T-helper 9 cell (primary cell): ENCODE measurements around the gene GRPR.
"Not testable (repeated sequence)": the region's sequence is repeated elsewhere in the genome, so short reads cannot be mapped to it uniquely, and the experiment has no call there.

Source experiments
- DNase-seq: peaks from one replicate; pipeline ENCODE4 v3.0.0-alpha.2; 2020

Gene GRPR

DNA sequence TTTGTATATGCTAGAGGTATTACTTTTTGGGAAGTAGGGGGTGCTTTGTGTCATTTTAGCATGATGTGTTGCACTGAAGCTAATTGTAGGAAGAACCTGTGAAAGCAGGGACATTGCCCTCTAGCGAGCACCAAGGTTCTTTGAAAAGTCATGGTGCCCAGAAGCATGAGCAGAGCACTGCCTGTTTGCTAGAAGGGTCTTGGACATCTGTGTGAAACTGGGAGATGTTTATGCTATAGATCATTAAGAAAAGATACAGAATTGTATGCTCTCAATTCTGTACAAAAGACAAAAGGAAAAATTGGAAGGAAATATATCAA lies 14.7 kb downstream of the GRPR start:
- DNase-seq: no peak

DNA sequence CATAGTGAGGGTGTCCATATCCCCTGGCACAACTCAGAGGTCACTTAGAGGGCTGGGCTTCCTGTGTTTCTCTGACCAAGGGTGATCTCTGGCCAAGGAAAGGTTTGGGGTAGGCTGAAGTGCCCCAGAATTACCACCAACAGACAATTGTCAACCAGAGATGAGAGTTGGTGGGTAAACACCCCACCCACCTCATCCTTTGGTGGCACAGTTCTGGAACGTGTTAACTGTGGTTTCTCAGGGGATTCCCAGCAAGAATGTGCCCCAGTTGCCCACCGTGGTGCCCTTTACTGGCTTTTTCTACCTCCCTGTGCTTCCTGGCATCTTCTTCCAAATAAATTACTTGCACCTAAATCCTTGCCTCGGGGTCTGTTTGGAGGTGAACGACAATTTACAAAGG lies 17.1 kb downstream of the GRPR start:
- DNase-seq: no peak

DNA sequence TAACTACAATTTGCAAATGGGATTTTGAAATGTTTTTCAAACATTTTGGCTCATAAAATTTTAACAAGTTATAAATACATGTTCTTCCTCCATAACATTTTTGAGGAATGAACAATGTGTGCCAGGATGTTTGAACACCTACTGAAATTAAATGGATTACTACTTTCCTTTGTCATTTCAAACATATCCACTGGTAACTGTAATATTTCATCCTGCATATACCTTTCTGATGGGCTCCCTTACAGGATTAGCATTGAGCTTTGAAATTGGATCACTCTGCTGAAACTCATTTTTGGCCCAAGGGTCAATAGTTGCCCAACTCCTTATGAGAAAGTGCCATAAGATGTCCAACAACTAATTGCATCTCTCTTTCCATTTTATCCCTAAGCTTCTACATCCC lies 17.6 kb downstream of the GRPR start:
- no peak for DNase-seq

DNA sequence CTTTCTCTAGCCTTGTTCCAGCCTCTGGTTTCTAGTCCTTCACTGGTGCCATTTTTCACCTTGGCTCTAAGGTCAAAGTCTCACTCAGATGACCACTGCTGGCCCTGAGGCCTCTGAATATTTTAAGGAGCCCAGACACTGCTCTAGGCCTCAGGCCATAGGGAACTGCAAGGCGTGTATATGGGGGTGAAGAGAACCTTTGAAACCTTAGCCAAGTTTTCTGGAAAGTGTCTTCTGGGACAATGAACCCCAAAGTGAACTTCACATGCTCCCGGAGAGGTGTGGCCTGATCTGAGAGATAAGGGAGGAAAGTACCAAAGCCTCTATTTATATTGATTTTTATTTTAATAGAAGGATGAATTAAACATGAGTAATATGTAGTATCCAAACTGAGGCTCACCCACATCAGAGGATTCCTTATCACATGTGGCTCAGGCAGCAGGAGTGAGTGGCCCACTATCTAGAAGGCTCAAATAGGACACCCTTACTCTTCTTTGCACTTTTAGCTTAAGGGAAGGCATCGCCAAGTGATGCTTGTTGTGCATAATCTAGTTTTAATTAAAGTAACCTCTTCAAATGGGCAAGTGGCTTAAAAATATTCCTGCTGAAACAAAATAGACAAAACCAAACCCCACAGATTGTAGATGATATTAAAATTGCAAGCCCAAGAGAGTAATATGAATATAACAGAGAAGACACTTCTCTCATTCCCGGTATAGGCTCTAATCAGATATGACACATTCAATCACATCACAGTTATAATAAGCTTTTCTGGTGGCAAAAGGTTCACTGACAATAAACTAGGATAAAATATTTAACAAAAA lies 18.3 kb downstream of the GRPR start:
- DNase-seq: no peak

DNA sequence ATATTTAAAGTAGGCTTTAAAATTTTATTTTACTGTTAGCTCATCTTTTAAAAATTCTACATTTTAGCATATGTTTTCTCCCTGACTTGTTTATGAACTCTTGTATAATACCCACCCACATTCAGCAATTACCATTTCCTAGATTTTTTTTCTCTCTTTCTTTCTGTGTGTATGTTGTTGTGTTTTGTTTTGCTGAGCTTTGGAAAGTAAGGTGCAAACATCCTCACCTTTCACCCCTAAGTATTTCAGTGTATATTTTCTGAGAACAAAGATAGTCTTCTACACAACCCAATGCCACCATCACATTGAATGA lies 18.8 kb downstream of the GRPR start:
- no peak for DNase-seq

DNA sequence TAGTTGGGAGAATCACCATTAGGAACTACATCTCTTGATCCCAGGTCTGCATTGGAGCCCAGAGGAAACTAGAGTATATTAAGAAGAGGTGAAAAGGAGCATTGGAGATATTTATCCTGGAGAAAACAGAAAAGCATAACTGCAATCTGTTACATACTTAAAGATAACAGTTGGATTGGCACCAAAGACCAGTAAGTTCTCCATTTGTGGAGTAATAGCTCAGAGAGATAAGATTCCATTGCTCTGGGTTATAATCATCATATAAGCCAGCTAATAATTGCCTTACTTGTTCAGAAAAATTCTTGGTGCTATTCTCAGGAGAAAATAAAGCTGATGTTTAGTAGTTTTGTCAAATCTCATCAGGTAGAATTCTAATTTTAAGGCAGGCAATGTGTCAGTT lies 20.6 kb downstream of the GRPR start:
- no peak for DNase-seq

DNA sequence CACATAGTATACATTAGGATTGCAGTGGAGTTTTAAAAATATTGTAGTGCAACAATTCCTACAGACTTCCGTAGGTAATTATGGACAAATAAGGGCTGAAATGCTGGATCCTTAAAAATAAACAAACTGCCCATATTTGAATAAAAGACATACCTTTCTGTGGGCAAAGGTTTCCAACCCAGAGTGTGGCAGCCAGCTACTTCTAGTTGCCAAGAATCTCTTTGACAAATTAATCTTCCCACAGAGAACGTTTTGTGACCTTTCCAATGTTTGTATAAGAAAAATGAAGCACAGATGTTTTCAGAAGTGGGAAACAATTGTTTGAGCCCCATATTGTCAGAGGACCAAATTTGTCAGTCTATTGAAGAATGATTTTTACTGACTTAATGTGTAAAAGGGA lies 21.1 kb downstream of the GRPR start:
- no peak for DNase-seq

DNA sequence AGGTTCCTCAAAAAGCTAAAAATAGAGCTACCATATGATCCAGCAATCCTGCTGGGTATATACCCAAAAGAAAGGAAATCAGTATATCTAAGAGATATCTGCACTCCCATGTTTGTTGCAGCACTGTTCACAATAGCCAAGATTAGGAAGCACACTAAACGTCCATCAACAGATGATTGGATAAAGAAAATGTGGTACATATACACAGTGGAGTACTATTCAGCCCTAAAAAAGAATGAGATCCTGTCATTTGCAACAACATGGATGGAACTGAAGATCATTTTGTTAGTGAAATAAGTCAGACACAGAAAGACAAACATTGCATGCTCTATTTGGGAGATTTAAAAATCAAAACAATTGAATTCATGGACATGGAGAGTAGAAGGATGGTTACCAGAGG lies 21.7 kb downstream of the GRPR start:
- not testable (repeated sequence) for DNase-seq

DNA sequence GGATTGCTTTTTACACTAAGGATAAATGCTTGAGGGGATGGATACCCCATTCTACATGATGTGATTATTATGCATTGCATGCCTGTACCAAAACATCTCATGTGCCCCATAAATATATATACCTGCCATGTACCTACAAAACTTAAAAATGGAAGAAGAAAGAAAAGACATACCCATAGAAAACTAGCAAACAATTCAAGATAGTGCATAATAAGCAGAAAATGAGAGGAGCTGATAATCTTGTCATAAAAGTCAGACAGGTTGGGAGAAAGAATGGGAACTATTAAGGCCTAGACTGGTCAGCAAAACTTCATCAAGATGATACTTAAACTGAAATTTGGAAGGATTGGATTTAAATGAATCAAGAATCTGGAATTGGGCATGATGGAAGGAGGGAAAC lies 22.3 kb downstream of the GRPR start:
- DNase-seq: no peak

DNA sequence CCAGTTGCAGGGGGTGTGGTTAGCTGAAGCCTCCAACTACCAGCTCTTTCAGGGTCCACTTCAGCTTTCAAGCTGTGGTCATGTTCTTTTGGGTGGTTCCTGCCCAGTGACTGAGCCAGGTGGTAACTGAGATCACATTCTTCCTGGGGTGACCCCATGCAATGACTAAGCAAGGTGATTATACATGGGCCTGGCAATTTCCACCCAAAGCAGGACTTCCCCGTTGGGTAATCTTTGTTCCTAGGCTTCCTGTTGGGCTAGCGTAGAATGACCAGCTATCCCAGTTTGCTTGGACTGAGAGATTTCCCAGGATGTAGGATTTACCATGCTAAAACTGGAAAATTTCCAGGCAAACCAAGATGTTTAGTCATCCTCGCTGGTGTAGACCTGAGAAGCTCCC lies 25.5 kb downstream of the GRPR start:
- DNase-seq: no peak

DNA sequence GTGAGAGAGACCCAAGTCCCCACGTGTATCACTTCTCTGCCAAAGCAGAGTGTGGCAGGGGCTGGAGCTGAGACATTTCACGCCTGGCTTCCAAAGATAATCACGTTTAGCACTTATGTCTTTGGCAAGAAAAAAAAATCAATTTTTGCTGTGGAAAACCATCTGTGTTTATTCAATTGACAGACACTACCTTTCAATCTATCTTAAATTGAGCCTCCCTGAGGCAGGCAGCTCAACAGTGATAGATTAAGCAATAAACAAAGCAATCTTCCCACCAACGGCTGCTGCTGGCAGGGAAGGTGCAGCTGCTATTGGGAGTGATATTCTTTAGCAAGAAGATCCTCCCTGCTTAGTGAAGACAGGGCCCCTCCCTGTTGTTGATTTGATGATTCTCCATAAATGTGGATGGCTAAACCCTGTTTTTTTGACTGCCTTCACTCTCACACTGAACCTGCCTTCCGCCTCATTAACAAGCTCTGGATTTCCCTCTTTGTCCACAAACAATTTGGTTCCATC lies 32.3 kb downstream of the GRPR start:
- DNase-seq: no peak

DNA sequence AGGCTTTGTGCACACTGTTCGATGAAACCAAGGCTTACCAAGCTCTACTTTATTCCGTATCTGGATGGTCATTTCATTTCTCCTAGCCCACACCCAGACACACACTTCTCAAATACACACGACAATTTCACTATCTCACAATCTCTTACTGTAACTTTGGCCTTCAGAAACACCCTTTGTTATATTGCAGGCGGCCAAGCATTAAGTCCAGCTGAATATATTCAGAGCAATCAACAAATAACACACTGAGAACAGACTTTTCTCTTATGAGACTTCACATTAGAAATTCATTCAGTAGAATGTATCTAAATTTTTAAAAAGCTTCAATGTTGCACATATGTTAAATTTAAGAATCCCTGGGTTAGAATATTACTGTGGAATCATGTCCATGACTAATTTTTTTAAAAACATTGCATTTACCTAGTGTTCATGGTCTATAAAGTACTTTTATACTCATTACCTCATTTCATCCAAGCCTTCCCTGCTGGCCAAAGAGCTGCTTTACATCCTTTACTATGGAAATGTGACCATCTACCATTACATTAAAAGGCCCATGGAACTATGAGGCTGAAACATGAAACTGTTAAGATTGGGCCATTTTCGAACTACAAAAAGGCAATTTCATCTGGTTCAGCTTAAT lies 33.4 kb downstream of the GRPR start:
- no peak for DNase-seq

DNA sequence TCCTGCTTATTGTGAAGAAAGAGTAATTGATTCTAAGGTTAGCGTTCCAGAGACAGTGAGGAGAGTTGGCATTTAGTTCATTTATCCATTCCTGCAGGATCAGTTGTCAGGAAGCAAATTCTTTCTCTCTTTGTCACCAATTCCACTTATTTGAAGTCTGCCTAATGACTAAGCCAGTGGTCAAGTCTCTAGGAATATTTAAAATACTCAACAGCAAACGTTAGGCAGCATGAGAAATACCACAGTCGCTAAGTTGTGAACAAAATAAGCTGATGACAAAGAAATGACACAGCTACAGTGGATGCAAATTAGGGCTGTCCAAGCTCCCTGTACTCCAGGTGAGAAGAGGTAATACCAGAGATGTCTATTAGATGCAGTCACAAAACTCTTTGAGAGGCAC lies 37.4 kb downstream of the GRPR start:
- DNase-seq: no peak

DNA sequence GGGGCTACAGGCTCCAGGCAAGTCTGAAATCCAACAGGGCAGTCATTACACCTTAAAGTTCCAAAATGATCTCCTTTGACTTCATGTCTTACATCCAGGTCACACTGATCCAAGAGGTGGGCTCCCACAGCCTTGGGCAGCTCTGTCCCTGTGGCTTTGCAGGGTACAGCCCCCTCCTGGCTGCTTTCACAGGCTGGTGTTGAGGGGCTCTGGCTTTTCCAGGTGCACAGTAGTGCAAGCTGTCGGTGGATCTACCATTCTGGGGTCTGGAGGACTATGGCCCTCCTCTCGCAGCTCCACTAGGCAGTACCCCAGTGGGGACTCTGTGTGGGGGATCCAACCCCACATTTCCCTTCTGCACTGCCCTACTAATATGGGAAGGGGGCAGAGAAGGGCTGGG lies 37.8 kb downstream of the GRPR start:
- DNase-seq: not testable (repeated sequence)

DNA sequence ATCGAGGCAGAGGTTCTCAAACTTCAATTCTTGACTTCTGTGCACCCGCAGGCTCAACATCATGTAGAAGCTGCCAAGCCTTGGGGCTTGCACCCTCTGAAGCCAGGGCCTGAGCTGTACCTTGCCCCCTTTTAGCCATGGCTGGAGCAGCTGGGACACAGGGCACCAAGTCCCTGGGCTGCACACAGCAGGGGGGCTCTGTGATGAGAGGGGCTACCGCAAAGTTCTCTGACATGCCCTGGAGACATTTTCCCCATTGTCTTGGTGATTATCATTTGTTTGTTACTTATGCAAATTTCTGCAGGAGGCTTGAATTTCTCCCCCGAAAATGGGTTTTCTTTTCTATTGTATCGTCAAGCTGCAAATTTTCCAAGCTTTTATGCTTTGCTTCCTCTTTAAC lies 39.0 kb downstream of the GRPR start:
- DNase-seq: no peak

DNA sequence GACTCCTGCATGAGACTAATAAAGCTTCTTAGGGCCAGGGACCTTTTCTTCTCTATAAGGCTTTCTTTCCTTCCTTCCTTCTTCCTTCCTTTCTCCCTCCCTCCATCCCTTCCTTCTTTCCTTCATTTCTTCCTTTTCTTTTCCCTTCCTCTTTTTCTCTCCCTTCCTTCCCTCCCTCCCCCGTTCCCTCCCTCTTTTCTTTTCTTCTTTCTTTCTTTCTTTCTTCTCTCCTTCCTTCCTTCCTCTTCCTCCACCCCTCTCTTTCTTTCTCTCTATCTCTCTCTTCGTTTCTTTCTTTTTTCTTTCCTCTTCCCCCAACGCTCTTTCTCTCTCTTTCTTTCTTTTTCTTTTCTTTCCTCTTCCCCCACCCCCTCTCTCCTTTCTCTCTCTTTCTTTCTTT lies 41.4 kb downstream of the GRPR start:
- no peak for DNase-seq

DNA sequence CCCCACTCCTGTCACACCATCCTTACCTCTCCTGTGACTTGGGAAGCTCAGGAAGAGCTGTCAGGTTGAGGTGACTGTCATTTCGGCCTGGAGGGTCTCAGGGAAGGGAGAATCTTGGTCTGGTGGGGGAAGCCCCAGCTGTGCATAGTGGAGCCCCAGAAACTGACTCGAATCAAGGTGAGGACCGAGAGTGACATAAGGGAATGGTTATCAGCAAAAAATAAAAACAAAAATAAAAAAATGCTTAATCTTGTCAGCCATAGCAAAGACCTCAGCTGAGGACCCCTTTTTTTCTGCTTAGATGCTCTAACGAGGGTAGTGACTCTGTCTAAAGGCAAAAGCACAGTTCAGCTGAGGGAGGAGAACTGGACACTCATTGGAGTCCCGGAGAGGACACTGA lies 43.8 kb downstream of the GRPR start, which contains the start of gene MAGEB17:
Gene MAGEB17 (plus strand): TSS at position 301 of the 400 bp plus-strand sequence. CDS start 2,902 bp downstream, outside the sequence.
- DNase-seq: no peak

DNA sequence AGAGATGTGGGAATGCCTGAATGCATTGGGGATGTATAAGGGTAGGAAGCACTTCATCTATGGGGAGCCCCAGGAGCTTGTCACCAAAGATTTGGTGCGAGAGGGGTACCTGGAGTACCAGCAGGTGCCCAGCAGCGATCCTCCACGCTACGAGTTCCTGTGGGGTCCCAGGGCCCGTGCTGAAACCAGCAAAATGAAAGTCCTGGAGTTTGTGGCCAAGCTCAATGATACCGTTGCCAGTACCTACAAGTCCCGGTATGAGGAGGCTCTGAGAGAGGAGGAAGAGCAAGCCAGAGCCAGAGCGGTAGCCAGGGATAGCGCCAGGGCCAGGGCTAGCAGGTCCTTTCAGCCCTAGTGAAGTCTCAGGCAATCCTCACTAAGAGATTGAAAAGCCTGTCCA lies 47.7 kb downstream of the GRPR start:
- DNase-seq: no peak

DNA sequence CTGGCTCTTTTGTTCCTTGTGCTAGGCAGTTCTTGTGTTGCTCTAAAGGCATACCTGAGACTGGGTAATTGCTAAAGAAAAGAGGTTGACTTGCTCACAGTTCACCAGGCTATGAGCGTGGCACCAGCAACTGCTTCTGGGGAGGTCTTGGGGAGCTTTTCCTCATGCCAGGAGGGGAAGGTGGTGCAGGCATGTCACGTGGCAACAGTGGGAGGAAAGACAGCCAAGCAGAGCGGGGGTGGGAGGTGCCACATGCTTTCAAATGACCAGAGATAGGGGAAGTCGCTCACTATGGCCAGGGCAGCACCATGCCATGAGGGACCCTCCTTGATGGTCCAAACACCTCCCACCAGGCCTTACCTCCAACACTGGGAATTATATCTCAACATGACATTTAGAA lies 48.6 kb downstream of the GRPR start:
- no peak for DNase-seq

DNA sequence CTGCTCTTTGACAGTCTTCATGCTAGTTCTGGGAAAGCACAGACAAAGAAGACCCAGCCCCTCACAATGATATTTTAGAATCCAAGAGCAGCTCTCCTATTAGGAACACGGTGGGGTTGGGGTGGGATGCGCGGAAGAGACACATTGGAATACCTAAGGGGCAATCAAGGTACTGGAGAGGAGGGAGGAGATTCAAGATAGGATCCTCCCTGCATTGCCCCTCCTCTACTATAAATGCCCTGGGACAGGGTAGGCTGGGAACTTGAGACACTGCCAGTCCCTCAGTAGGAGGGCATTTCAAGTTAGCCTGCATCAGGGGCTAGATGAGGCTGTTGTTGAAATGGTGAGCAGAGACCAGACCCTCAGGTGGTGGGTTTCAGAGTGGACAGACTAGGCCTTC lies 49.0 kb downstream of the GRPR start:
- DNase-seq: no peak

DNA sequence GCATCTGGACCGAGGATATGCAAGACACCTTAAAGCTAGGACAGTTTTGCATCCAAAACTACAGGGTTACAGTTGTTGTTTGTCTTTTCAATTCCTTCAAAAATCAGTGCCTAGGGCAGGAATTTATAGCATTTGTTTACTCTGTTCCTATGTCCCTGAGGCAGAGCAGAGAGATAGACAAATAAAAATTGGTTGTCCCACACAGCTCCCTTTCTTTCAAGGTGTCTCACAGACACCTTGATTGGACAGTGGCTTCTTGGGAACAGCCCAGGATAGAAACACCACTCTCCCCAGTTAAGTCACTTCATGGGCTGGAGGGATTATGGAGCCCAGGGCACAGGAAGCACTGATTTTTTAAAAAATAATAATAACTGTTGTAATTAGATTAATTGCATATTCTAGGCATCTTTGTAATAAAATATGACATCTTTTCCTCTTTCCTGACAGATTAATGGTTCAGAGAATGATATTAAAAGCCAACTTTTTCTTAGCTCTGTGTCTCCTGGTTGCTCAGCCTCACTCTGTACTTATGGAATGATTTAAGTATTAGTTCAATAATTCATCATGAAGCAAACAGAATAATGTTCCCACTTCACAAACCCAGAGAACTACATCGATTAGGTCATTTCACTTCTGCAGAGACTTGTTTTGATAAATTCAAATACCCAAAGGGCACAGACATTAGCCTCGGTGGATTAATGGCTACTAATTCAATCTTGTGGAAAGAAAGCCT lies 52.1 kb downstream of the GRPR start:
- no peak for DNase-seq

DNA sequence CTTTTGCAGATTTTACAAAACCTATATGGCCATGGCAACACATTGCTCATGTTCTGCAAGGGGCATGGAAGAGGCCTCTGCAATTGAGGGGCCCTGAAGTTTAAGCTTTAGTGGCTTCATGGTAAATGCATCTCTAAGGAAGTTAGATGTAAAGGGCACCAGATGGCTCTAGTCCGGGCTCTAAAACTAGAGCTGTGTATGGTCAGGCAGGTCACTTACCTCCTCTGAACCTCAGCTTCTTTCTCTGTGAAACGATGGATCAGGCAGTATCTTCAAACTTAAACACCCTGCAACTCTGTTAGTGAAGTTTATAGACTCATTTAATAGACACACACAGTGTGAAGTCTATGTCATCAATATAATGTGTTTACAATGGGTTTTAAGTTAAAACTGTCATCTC lies 53.9 kb downstream of the GRPR start:
- DNase-seq: no peak

DNA sequence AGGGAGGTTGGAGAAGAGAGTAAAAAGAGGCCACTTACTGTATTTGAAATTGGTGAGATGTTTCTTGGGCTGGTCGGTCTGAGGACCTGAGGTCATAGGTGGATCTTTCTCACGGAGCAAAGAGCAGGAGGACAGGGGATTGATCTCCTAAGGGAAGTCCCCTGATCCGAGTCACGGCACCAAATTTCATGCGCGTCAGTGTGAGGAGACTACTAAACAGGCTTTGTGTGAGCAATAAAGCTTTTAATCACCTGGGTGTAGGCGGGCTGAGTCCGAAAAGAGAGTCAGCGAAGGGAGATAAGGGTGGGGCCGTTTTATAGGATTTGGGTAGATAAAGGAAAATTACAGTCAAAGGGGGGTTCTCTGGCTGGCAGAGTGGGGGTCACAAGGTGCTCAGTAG lies 60.5 kb downstream of the GRPR start:
- DNase-seq: not testable (repeated sequence)

DNA sequence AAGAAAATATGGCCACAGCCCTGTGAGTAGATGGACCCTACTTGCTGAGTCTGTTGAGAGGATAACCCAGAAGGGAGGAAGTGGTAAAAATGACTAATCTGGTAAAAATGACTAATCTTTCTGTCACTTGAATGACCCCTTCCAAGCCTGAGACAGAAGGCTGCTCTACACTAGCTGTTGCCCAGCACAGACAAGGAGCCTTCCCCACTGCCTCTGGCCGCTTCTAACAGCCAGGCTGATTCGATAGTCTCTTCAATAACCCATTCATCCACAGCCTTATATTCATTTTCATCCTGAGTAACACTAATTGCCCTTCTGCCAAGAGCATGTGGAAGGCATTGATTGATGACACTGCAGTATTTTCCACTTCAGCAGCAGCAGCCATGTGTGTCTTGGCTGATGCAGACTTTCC lies 62.4 kb downstream of the GRPR start:
- DNase-seq: no peak
